Retinal pigment epithelial cell (primary cell): ENCODE data around the gene CD226.

Experiments
- DNase-seq: peaks from one replicate; pipeline ENCODE4 v3.0.0-alpha.2; 2010; ENCODE audit warnings: low read depth
- H3K4me3 ChIP-seq: 2 replicates; pipeline ENCODE4 v1.5.1; 2011; ENCODE audit warnings: mild to moderate bottlenecking, low read length, control low read depth, moderate library complexity
- CTCF ChIP-seq: conservative IDR thresholded peaks from 2 replicates; pipeline ENCODE4 v1.5.1; 2011; ENCODE audit warnings: low read depth, low read length, control low read depth, inconsistent platforms

Gene CD226

GRCh38 chr18:69814861-69815385 lies 132.8 kb downstream of the CD226 start:
- no peak for TF ChIP-seq CTCF
- DNase-seq = no peak
- H3K4me3 ChIP-seq = no peak overlapping the region

GRCh38 chr18:69813559-69813958 lies 134.1 kb downstream of the CD226 start:
- H3K4me3 ChIP-seq = no peak overlapping the region
- no peak for TF ChIP-seq CTCF
- DNase-seq = no peak

- no peak for TF ChIP-seq CTCF
- no peak overlapping the region for H3K4me3 ChIP-seq
- no peak for DNase-seq
Observed at GRCh38 chr18:69808399-69808798, 139.3 kb downstream of the CD226 start.

GRCh38 chr18:69804776-69805501 lies 142.7 kb downstream of the CD226 start:
- TF ChIP-seq CTCF = no peak
- no peak for DNase-seq
- H3K4me3 ChIP-seq = no peak overlapping the region
